OCI-M2 (cell line): ENCODE data around the gene CAMTA1.

Experiments used
- DNase-seq: peaks from one replicate; lab custom pipeline; 2025; ENCODE audit not compliant: unreplicated experiment; lab: John Stamatoyannopoulos, UW

CAMTA1 gene

DNA sequence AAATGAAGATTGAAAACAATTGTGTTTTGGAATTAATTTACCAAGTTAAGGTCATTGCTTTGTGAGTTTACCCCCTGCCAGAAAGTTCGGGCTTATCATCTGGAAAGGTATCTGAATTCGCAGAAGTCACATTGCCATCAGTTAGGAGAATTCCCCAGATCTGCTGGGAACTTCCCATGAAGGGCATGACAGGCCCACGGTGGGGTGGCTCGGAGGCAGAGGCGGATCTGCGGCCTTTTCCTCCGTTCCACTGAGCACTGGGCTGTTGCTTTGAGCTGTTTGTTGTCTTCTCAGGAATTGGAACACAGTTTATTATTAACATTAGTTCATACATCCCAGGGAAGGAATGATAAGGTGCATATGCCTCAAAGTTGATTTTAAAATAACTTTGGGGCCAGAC is 320.0 kb downstream of the CAMTA1 start:
- DNase-seq = no peak

DNA sequence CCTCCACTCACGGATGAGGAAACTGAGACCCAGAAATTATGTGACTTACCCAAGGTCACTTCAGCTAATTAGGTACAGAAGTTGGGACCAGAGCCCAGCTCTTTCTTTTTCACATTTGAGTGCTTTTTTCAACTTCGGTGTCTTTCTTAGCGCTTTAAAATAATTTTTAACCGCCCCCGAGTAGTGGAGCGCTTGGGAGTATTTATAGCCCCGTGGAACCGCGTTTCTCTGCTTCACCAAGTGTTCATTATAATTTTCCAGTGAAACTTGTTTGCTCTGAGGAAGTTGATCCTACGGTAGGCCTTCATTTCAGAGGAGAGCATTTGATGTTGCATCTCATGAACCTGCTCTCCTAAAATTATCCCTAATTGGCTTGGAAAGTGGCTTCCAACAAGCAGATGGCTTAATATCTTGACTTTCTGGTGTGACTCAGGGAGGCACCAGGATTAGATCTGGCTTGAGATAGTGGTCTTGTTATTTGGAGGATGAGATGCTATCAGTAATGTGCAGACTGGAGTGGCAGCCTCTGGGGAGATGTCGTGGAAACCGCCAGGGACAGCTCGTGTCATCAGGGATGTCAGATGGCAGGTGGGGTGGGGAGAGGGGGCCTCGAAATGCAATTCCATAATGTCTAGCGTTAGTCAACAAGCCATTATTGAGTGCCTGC is 321.3 kb downstream of the CAMTA1 start:
- no peak for DNase-seq

DNA sequence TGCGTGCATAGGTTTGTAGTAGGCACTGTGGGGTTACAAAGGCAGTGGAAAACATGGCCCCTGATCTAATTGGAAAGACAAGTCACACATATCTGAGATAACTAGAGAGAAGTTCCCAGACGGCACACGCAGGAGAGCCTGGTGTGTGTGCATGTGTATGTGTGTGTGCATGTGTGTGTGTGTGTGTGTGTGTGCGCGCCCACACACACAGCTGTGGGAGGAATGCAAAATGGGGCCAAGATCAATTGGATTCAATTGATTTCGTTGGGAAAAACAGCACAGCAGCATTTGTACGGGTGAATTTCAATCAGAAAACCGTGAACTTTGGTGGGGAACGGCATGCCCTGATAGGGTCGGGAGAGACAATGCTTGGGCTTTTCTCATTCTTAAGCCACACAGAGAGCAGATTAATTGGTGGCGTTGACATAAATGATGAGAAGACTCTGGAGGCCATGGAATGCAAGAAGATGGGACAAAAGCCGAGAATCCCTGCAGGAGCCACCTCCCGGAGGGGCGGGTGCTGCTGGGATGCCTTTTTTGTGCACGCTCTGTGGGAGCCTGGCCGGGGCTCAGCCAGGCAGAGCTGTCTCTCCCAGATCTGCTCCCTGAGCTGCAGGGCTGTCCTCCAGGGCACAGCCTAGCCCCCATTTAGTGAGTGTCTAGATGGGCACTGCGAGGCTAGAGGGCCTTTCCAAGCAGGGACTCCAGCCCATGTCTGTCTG is 322.0 kb downstream of the CAMTA1 start:
- DNase-seq = no peak

GRCh38 chr1:7108251-7108650 is 323.0 kb downstream of the CAMTA1 start:
- DNase-seq = no peak

DNA sequence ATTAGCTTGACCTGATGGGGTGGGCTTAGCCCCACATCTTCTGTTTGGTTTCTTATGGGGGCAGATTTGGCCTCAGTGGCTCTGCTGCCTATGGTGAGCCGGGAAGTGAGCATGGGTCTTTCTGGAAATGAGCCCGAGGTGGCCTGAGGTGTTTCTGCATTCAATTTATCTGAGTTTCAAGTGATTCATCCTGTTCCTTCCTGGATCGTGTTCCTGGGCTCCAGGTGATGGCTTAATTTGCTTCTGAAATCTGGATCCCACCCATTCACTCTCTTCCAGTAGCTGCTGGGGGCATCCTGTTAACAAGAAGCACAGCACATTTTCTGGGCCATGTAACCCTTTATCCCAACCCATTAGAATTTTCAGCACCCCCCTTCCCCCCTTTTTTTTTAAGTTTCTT is 324.6 kb downstream of the CAMTA1 start:
- no peak for DNase-seq

GRCh38 chr1:7110321-7110720 is 325.1 kb downstream of the CAMTA1 start:
- DNase-seq = no peak

- DNase-seq = no peak
These were observed 326.6 kb downstream of the CAMTA1 start for GRCh38 chr1:7111853-7112252.

GRCh38 chr1:7113136-7113535 is 327.9 kb downstream of the CAMTA1 start:
- no peak for DNase-seq

DNA sequence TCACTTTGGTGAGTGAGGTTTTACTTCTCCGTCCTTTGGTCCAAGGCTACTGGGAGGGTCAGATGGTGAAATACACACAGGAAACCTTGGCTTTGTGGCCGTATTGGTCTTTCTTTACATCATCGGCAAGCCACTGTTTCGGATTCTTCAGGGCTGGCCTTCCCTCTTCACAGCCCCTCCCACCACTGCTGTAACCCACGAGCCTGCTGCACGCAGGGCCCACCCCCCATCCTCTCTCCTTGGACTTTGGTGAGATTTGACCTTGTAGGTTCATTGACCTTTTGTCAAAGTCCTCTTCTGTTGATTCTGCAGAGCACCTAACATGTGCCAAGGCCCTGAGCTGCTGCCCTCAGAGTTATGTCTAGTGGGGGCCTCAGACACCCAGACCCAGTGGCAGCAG is 328.6 kb downstream of the CAMTA1 start:
- no peak for DNase-seq

DNA sequence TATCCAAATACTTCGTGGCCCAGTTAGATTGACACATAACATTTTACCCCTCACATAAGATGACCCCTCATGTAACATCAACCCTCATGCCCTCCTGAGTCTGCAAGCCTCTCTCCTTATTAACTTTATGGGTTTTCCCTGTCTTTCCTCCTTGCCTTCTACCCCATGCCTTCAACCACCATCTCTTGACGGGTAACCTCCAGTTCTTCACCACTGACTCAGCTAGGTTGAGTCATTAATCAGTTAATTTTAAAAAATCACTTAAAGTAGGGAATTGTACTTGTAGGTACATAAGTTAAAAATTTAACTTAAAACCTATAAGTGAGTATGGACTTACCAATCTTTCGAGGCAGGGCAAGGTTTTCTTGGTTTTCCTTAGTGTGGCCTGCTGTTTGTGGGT is 330.7 kb downstream of the CAMTA1 start:
- no peak for DNase-seq

- no peak for DNase-seq
These were observed 332.4 kb downstream of the CAMTA1 start for GRCh38 chr1:7117399-7118281.

GRCh38 chr1:7119156-7119555 is 333.9 kb downstream of the CAMTA1 start:
- no peak for DNase-seq

DNA sequence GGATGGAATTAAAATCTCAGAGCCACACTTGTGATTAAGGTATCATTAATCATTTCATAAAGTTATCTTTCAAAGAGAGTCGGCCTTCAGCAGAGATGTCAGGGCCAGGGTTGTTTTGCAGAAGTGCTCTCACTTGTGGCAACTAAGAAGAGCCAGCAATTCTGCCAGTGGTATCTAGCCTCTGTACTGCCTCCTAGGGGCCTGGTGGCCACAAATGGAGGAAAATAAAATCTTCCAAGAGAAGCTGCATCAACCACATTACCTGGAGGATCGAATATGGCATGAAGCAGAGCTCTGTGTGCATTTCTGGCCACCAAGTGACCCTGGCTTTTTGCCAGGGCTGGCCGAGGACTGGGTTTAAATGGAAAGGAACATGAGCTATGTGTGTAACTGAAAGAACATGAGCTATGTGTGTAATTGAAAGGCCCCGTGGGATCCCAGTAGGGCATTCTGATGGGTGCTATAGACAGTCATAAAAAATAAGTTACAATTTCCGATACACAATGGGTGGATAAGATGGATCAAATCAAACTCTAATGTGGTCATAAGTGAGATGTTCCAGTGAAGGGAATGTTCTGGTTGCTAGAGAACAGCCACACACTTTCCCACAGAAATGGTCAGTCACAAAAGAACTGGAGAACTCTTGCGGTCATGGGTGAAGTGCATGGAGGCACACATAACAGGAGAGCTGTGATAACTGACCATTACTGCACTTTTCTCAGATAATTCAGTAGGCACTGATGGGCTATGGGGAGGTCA is 335.8 kb downstream of the CAMTA1 start:
- no peak for DNase-seq

GRCh38 chr1:7121622-7121988 is 336.4 kb downstream of the CAMTA1 start:
- DNase-seq = no peak

DNA sequence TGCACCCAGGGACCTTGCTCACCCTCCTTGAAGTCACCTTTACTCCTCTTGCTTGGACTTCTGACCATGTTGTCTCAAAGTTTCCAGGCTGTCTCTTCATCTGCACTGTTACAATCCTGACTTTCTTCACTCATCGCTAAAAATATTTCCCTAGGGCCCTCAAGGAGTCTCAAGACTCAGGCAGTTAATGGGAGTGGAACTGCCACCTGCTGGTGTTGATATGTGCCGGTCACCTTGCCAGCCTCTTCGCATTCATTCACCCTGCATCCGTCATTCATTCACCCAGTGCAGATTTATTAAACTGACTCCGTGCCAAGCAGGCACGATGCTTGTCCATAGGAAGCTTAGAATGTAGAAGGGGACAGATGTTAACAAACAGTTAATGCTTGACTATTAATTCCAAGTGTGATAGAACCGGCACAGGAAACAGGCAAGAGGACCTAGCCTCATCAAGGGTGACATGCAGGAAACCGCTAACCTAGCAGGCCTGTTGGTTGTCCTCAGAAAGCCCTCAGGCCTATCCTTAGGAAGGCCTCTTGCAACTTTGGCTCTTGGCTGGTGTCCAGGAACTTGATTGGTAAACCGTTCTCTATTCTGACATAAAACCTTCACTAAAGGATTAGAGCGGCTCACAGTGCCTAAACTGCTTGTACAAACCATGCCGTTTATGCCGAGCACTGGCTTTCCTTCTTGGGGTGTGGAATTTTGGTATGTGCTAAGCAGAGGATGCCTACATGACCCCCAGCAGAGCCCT is 342.2 kb downstream of the CAMTA1 start:
- no peak for DNase-seq

DNA sequence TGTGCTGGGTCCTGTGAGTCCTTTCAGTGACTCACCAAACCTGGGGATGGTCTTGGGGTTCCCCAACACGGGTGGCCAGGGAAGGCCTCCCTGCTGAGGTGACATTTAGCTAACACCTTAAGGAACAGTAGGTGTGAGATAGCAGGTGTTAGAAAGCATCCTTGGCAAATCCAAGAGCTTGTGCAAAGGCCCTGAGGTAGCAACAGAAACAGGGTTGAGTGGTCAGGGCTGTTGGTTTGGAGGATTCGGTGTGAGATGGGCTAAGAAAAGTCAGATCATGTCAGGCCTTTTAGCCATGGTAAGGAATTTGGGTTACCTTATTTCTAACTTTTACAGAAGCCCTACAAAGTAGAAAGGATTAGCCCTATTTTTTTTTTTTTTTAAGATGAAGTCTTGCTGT is 343.0 kb downstream of the CAMTA1 start:
- no peak for DNase-seq

- no peak for DNase-seq
These were observed 344.9 kb downstream of the CAMTA1 start for GRCh38 chr1:7130127-7130526.

DNA sequence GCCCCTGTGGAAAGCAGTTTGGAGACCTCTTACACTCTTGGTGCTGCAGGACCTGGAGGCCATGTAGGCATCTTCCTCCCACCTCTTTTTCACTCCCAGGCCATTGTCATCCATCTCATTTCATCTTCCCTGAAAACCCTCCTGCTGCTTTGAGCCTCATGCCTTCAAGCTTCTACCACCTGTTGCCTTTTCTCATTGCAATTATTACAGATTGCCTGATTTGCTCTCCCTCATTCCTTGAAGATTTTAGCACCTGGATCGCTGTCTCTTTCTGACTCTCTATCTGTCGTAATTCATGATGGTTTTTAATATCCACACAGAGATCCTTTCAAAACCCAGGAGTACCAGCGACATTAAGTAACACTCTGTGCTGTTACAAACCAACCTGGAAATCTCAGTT is 350.2 kb downstream of the CAMTA1 start:
- no peak for DNase-seq

- DNase-seq = no peak
These were observed 351.1 kb downstream of the CAMTA1 start for GRCh38 chr1:7136166-7136953.

- no peak for DNase-seq
These were observed 355.0 kb downstream of the CAMTA1 start for GRCh38 chr1:7140251-7140650.
